NOMO-1 treated with DMSO at 0.1 percent for 48 hours (cell line): ENCODE data around the gene VSIR.

Experiments
- DNase-seq: peaks from one replicate; lab custom pipeline; 2025; ENCODE audit not compliant: unreplicated experiment; lab: John Stamatoyannopoulos, UW

The VSIR gene

DNA sequence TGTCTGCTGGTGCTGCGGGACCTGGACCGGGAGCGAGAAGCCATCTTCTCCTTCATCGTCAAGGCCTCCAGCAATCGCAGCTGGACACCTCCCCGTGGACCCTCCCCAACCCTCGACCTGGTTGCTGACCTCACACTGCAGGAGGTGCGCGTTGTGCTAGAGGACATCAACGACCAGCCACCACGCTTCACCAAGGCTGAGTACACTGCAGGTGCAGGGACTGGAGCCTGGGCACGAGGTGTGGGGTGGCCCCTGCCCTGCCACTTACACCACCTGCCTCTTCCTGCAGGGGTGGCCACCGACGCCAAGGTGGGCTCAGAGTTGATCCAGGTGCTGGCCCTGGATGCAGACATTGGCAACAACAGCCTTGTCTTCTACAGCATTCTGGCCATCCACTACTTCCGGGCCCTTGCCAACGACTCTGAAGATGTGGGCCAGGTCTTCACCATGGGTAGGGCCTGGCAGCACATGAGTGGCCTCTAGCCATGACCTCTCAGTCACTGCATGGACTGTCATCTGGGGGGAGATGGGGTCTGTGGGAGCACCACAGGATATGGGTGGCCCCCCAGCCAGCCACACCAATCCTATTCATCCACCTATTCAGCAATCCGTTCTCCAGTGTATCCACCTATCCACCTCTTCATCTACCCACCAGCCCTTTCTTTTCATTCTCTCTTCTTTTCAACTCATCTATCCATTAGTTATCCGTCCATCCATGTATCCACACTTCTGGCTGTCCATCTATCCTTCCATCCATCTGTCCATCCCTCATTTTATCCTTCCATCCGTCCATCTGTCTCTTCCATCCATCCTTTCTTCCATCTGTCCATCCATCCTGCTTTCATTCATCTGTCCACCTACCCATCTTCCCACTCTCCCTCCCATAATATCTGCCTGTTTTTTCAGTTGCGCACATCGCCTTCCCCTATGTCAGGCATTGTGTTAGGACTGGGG, 34.5 kb upstream of the VSIR start:
- no peak for DNase-seq

- DNase-seq = no peak
These were observed 33.6 kb upstream of the VSIR start for GRCh38 chr10:71806704-71807556.

- no peak for DNase-seq
These were observed 32.7 kb upstream of the VSIR start for GRCh38 chr10:71805776-71806703.

- peak; percentile 36 for DNase-seq
These were observed 30.8 kb upstream of the VSIR start for GRCh38 chr10:71804077-71804476.

DNA sequence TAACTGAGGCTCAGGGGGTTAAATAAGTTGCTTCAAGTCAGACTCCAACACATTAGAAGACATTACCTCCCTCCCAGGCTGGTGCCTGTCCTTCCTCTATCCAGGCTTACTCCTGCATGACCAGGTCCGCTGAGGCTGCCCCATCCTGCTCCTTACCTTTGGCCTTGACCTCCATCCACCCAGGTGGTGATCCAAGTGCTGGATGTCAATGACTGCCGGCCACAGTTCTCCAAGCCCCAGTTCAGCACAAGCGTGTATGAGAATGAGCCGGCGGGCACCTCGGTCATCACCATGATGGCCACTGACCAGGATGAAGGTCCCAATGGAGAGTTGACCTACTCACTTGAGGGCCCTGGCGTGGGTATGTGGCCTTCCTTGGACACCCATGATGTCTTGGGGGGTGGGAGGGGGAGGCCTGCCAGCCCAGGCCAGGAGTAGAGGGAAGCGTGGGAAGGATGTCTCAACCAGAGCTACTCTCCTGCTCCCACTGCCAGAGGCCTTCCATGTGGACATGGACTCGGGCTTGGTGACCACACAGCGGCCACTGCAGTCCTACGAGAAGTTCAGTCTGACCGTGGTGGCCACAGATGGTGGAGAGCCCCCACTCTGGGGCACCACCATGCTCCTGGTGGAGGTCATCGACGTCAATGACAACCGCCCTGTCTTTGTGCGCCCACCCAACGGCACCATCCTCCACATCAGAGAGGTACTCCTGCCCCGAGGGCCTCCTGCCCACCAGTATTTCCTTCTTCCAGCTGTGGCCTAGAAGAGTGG, 29.6 kb upstream of the VSIR start:
- DNase-seq = no peak

DNA sequence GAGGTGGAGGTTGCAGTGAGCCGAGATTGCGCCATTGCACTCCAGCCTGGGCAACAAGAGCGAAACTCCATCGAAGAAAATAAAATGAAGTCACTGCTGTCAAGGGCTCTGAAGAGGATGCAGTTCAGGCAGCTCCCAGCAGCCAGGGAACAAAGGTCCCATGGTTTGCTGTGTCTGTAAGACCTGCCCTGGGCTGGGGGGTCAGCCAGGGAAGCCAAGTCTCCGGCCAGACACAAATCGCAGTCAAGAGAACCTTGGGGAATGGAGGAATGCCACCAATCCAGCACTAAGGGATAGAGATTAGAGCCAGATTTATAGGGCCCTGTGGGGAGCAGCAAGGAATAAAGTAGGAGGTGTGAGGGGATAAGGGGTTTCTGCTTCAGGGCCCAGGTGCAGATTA, 28.9 kb upstream of the VSIR start:
- no peak for DNase-seq

DNA sequence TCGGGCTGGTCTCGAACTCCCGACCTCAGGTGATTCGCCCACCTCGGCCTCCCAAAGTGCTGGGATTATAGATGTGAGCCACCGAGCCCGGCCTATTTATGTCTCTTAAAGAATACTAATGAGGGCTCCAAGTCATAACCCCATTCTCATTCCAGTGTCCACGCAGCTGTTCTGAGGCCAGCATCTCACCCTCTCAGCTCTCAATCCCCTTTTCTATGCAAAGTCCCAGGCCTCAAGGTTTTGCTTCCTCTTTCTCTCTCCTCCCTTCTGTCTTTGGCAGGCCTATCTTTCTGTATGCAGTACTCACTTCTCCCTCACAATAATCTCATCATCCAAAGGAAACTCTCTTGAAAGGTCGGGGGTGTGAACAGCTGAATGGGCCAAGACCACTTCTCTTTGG, 28.0 kb upstream of the VSIR start:
- DNase-seq = peak; percentile 84

- DNase-seq = no peak
These were observed 26.5 kb upstream of the VSIR start for GRCh38 chr10:71799608-71800453.

DNA sequence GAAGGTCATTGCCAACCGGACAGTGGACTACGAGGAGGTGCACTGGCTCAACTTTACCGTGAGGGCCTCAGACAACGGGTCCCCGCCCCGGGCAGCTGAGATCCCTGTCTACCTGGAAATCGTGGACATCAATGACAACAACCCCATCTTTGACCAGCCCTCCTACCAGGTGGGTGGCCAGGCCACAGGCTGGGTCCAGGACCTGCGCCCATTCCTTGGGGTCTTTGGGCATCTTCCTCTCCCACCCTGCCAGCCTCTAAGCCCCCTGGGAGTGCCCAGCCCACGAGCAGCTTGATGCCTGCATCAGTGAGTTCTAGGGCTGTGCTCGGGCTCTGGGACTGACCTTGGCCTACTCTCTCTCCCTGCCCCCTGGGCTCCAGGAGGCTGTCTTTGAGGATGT, 25.8 kb upstream of the VSIR start:
- DNase-seq = no peak

DNA sequence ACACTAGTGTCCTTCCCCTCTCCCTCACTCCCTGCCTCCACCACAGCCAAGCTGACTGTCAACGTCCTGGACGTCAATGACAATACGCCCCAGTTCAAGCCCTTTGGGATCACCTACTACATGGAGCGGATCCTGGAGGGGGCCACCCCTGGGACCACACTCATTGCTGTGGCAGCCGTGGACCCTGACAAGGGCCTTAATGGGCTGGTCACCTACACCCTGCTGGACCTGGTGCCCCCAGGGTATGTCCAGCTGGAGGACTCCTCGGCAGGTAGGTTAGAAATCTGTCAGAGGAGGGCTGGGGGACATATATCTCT, 24.9 kb upstream of the VSIR start:
- no peak for DNase-seq

DNA sequence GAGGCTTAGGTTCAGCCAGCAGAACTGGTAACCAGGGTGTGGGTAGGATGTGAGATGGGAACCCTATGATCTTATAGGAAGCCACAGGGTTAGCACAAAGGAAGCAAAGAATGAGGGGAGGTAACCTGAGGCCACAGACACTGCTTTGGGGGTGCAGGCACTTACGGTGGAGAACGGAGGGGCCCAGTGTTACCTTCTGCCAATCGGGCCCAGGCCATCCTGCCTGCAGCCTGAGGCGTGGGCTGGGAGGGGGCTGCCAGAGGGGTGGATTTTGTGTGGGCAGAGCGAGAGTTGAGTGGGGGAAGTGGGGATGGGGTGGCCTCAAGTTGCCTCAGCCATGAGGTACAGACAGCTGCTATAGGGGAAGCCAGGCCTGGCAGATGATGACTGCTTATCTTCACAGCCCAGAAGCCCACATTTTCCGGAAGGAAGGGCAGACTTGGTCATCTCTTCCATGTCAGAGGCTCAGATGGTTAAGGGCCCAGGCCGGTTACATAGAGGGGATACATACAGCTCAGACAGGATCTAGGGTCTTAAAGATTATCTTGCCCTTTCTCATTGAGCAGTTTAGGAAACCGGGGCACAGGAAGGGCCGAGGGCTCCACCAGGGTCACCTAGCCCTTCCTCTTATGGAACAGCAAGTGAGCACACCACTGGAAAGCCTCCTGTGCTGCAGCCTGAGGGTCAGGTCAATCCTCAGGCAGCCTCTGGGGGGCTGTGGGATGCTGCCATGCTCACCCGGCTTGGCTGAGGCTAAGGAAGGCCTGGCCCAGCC, 24.4 kb upstream of the VSIR start:
- no peak for DNase-seq

DNA sequence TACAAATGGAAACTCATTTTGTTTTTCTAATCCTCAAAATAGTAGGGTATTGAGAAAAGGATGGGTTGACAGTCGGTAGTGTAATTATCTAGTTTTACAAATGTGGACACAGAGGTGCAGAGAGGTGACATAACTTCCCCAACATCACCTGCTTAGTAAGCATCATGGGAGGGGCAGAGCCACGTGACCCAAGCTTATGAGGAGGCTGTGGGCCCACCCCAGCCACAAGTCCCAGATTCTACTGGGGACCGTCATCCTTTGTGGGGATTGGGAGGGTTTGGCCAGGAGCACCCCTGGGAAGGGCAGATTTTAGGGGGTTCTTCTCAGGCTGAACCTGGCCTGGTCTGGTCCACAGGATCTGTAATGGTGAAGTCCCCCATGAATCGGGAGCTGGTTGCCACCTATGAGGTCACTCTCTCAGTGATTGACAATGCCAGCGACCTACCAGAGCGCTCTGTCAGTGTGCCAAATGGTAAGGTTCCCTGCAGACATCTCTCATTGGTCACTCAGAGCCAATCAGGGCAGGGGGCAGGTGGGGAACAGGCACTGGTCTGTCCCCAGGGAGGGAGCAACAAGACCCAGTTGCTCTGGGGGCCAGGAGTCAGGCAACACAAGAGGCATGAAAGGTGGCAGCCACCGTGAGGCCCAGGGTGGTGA, 23.6 kb upstream of the VSIR start:
- DNase-seq = no peak

- DNase-seq = peak; percentile 12
These were observed 21.9 kb upstream of the VSIR start for GRCh38 chr10:71795248-71795647.

GRCh38 chr10:71790749-71791440, 17.6 kb upstream of the VSIR start:
- no peak for DNase-seq

- no peak for DNase-seq
These were observed 16.6 kb upstream of the VSIR start for GRCh38 chr10:71789871-71790270.

DNA sequence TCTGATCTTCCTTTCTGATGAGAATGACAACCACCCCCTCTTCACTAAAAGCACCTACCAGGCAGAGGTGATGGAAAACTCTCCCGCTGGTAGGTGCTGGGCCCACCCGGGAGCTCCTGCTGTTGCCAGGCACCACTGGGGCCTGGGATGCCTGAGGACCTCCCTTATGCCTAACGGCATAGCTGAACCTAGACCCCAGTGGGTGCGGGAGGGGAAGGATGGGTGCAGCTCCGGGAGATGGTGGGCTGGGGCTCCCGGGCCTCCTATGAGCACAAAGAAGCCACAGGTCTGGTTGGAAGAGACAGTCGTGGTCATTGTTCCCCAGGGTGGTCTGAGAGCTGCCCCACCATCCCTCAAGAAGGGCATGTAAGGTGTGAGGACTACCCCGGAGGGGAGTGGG, 15.6 kb upstream of the VSIR start:
- DNase-seq = no peak

DNA sequence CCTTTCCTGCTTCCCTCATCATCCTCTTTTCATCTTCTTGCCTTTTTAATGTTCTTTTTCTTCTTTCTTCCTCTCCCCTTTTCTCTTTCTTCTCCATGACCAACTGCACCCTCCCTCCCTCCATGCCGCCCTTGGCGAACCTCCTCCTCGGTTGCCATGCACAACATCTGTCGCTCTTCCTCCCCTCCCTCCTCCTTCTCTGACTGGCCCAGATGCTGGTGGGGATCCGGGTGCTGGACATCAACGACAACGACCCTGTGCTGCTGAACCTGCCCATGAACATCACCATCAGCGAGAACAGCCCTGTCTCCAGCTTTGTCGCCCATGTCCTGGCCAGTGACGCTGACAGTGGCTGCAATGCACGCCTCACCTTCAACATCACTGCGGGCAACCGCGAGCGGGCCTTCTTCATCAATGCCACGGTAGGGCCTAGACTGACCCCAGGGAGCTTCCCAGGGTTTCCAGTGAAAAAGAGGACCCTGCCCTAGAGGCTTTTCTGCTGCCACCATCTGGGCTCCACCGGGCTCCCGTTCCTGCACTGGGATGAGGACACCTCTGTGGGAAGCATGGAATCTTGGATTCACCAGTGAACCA, 11.5 kb upstream of the VSIR start:
- no peak for DNase-seq
